Caco-2 (cell line): ENCODE measurements around the gene ATP11C. TPM values are rescaled to one million over a fixed set of nuclear protein-coding genes. Genes with fewer than 3 reads are reported as not detected.

Experiments used
- BruUV-seq: library from RNA; stranded (reverse); fragments of 400-500 nt; replicated peaks from 2 replicates; lab custom pipeline; 2021; lab: Mats Ljungman, UMichigan
- CTCF ChIA-PET: fragments of 300-600 bp; sonication (Branson Sonifier 250); formaldehyde crosslinking; loops from one replicate; lab custom pipeline; 2022; ENCODE audit warnings: antibody characterized with exemption; lab: Charles Lee
- POLR2A ChIA-PET: fragments of 300-600 bp; sonication (Branson Sonifier 250); formaldehyde crosslinking; loops from one replicate; lab custom pipeline; 2022; ENCODE audit warnings: antibody characterized with exemption; lab: Charles Lee
- DNase-seq, 2 experiments: peaks; one replicate each; pipeline versions ENCODE4 v3.0.0 to v3.0.0-alpha.2; 2020 to 2022
- H3K27me3 ChIP-seq: replicated peaks from 2 replicates; pipeline ENCODE4 v1.6.0; 2011; ENCODE audit warnings: low read length; ENCODE audit not compliant: control insufficient read depth, insufficient read depth
- H3K36me3 ChIP-seq: 2 replicates; pipeline ENCODE4 v1.5.1; 2011; ENCODE audit warnings: low read length; ENCODE audit not compliant: control insufficient read depth, insufficient read depth
- H3K4me1 ChIP-seq: fragments of 250-450 bp; sonication (Bioruptor Pico); 2 replicates; pipeline ENCODE4 v1.5.1; 2020; ENCODE audit warnings: mild to moderate bottlenecking
- H3K4me3 ChIP-seq: 2 replicates; pipeline ENCODE4 v1.5.1; 2011; ENCODE audit warnings: low read depth, mild to moderate bottlenecking, control low read depth, low read length
- H3K9me3 ChIP-seq: fragments of 250-450 bp; sonication (Bioruptor Pico); 2 replicates; pipeline ENCODE4 v1.5.1; 2020; ENCODE audit warnings: mild to moderate bottlenecking, moderate library complexity
- H3K27ac Mint-ChIP-seq: one replicate; pipeline ENCODE4 v1.8.0; 2022; ENCODE audit warnings: mixed read lengths; ENCODE audit not compliant: unreplicated experiment
- H3K27me3 Mint-ChIP-seq: one replicate; pipeline ENCODE4 v1.8.0; 2022; ENCODE audit warnings: mixed read lengths; ENCODE audit not compliant: insufficient read depth, unreplicated experiment
- H3K36me3 Mint-ChIP-seq: one replicate; pipeline ENCODE4 v1.8.0; 2022; ENCODE audit warnings: mild to moderate bottlenecking, mixed read lengths; ENCODE audit not compliant: insufficient read depth, unreplicated experiment
- H3K4me1 Mint-ChIP-seq: one replicate; pipeline ENCODE4 v1.8.0; 2022; ENCODE audit warnings: low read depth, mixed read lengths; ENCODE audit not compliant: unreplicated experiment
- H3K4me3 Mint-ChIP-seq: one replicate; pipeline ENCODE4 v1.8.0; 2022; ENCODE audit warnings: mild to moderate bottlenecking, moderate library complexity, mixed read lengths; ENCODE audit not compliant: unreplicated experiment
- H3K9me3 Mint-ChIP-seq: one replicate; pipeline ENCODE4 v1.8.0; 2022; ENCODE audit warnings: mixed read lengths; ENCODE audit not compliant: unreplicated experiment
- intact Hi-C: fragments of 100-400 bp; cut with micrococcal nuclease; formaldehyde crosslinking; loops from one replicate; pipeline ENCODE4 v1.10.0; 2022; ENCODE audit not compliant: unreplicated experiment
- total RNA-seq: library from RNA; stranded (reverse); gene quantifications from 2 replicates; pipeline ENCODE4 v1.2.3, GENCODE V29; 2022
- TF ChIP-seq, protein P1 (sequence below), 2 experiments: fragments of 200-600 bp in 1 of 2; IDR thresholded peaks; 1 replicate in 1 of 2; 2 replicates in 1 of 2; pipeline versions ENCODE4 v1.5.1 to v1.8.0; 2011 to 2022; ENCODE audit warnings: antibody characterized with exemption in 1 of 2, control low read depth in 1 of 2, inconsistent platforms in 1 of 2, low read depth in 1 of 2, low read length in 1 of 2, mild to moderate bottlenecking in 1 of 2, moderate library complexity in 1 of 2; ENCODE audit not compliant: insufficient read depth in 1 of 2, severe bottlenecking in 1 of 2, unreplicated experiment in 1 of 2

Gene ATP11C
- total RNA-seq, 1 experiment from 2014 or later: 12.2 TPM

DNA sequence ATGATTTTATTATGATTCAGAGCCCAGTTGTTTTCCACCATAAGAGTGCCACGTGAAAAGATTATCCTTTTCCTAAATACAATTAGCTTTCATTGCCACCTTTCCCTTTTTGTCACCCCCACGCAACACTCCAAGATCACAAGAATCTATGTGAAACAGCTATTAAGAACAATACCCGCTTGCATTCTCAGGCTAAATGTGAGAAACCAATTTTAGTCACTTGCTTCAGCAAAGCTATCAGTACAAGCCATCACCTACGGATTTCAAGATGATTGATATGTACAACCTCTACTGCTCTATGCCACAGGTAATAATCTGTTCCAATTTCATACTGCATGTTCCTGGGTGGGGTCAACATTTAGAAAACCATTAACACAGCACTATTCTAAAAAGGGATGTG lies 2.5 kb downstream of the ATP11C start:
- TSS peak; percentile 20 for BruUV-seq
- H3K36me3 ChIP-seq: no peaks in the 10 kb centered on the region
- POLR2A ChIA-PET: no interaction called here
- peak overlapping the region; percentile 79 for H3K4me3 ChIP-seq
- H3K9me3 ChIP-seq: no peaks in the 10 kb centered on the region
- no peaks in the 10 kb centered on the region for H3K27me3 ChIP-seq
- H3K9me3 Mint-ChIP-seq: no peaks in the 10 kb centered on the region
- H3K27ac Mint-ChIP-seq: no peak overlapping the region
- TF ChIP-seq, protein P1, sequence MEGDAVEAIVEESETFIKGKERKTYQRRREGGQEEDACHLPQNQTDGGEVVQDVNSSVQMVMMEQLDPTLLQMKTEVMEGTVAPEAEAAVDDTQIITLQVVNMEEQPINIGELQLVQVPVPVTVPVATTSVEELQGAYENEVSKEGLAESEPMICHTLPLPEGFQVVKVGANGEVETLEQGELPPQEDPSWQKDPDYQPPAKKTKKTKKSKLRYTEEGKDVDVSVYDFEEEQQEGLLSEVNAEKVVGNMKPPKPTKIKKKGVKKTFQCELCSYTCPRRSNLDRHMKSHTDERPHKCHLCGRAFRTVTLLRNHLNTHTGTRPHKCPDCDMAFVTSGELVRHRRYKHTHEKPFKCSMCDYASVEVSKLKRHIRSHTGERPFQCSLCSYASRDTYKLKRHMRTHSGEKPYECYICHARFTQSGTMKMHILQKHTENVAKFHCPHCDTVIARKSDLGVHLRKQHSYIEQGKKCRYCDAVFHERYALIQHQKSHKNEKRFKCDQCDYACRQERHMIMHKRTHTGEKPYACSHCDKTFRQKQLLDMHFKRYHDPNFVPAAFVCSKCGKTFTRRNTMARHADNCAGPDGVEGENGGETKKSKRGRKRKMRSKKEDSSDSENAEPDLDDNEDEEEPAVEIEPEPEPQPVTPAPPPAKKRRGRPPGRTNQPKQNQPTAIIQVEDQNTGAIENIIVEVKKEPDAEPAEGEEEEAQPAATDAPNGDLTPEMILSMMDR (IDR thresholded peaks at IDR 0.05; ENCODE audit: insufficient read depth in 1 of 2, low read depth in 1 of 2, low read length in 1 of 2, severe bottlenecking in 1 of 2, unreplicated experiment in 1 of 2): no peak
- peaks cover 12% of the 10 kb centered on the region for H3K36me3 Mint-ChIP-seq
- DNase-seq: no peak
- H3K4me1 Mint-ChIP-seq: no peaks in the 10 kb centered on the region
- H3K4me1 ChIP-seq: no peaks in the 10 kb centered on the region
- H3K27me3 Mint-ChIP-seq: no peaks in the 10 kb centered on the region
- peak overlapping the region; percentile 92 for H3K4me3 Mint-ChIP-seq
- intact Hi-C loops: loop anchor here (5.0 kb wide), 1 partner anchor 88 kb away; no protein-coding TSS in a partner anchor
- CTCF ChIA-PET: no interaction called here

DNA sequence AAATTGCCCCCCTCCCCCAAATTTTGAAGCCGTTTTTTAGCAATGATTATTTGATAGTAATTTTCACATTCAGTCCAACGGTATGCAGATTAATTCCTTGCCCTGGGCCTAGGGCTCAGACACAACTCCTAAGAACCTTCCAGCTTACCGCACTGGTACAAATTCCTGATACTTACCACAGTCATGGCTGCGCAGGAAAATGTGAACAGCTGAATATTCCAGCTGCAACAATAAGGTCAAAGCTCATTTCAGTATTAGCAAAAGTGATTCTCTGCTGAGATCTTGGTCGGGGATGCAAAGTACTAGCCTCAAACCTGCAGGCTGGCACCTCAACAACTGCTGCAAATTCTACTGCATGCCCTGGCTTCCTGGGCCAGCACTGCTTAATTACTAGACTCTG lies 3.0 kb downstream of the ATP11C start:
- ChIA-PET CTCF (no interaction called here), POLR2A (no interaction called here)
- Mint-ChIP-seq H3K36me3 (peaks cover 12% of the 10 kb centered on the region), H3K27ac (no peak overlapping the region), H3K9me3 (no peaks in the 10 kb centered on the region), H3K4me1 (no peaks in the 10 kb centered on the region), H3K4me3 (no peak overlapping the region), H3K27me3 (no peaks in the 10 kb centered on the region)
- TF ChIP-seq, protein P1 (IDR thresholded peaks at IDR 0.05; ENCODE audit: insufficient read depth in 1 of 2, low read depth in 1 of 2, low read length in 1 of 2, severe bottlenecking in 1 of 2, unreplicated experiment in 1 of 2): no peak
- Histone ChIP-seq H3K9me3 (no peaks in the 10 kb centered on the region), H3K4me1 (no peaks in the 10 kb centered on the region), H3K36me3 (no peaks in the 10 kb centered on the region), H3K27me3 (no peaks in the 10 kb centered on the region), H3K4me3 (no peak overlapping the region)
- no TSS peak for BruUV-seq
- no peak for DNase-seq
- intact Hi-C loops: loop anchor here (5.0 kb wide), 1 partner anchor 88 kb away; no protein-coding TSS in a partner anchor

DNA sequence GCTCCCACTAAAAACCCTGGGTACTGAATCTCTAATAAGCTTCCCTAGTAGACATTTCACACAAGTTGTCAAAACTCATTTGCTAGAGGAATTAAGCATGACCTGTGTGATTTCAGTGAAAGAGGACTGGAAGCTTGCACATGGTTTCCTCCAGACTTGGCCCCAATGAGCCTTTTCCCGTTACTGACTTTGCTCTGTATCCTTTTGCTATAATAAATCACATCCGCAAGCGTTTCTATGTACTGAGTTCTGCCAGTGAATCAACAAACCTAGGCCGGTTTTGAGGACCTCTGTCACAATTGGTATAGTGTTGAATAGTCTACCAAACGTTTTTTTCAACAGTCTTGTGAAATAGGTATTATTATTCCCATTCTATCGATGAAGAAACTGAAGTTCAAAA lies 8.2 kb downstream of the ATP11C start:
- no peak for DNase-seq
- Mint-ChIP-seq H3K27ac (no peak overlapping the region), H3K4me1 (no peaks in the 10 kb centered on the region), H3K4me3 (no peak overlapping the region), H3K36me3 (no peaks in the 10 kb centered on the region), H3K9me3 (no peaks in the 10 kb centered on the region), H3K27me3 (no peaks in the 10 kb centered on the region)
- CTCF ChIA-PET: no interaction called here
- Histone ChIP-seq H3K4me1 (no peaks in the 10 kb centered on the region), H3K4me3 (no peak overlapping the region), H3K36me3 (no peaks in the 10 kb centered on the region), H3K27me3 (no peaks in the 10 kb centered on the region), H3K9me3 (no peaks in the 10 kb centered on the region)
- BruUV-seq: no TSS peak
- intact Hi-C loops: no loop called here
- TF ChIP-seq, protein P1 (IDR thresholded peaks at IDR 0.05; ENCODE audit: insufficient read depth in 1 of 2, low read depth in 1 of 2, low read length in 1 of 2, severe bottlenecking in 1 of 2, unreplicated experiment in 1 of 2): no peak
- POLR2A ChIA-PET: no interaction called here
